ENCODE data around the gene NBAS. TPM values are rescaled to one million over a fixed set of nuclear protein-coding genes. Genes with fewer than 3 reads are reported as not detected.

NBAS gene
- total and polyA plus RNA-seq, 9 of the 15 experiments (the other 6 are each of a cell fraction or from before 2014, with no cell fraction given), result 15.3 to 94.4 (median 69.9) TPM

GRCh38 chr2:15173501-15173900, 387.6 kb downstream of the NBAS start (continued):
- TF ChIP-seq FUS (optimal IDR thresholded peaks at IDR 0.05; ENCODE audit: low read depth, low read length) (no peak), BDP1 (IDR thresholded peaks at IDR 0.05; ENCODE audit: insufficient read depth, insufficient read length) (no peak), TCF7 (IDR thresholded peaks at IDR 0.05; ENCODE audit: borderline replicate concordance) (no peak), CREB3 (tag; conservative IDR thresholded peaks at IDR 0.05; ENCODE audit: low read depth) (no peak), SAP30 (IDR thresholded peaks at IDR 0.05; ENCODE audit: borderline replicate concordance, insufficient read depth, low read depth, low read length, poor library complexity, severe bottlenecking) (no peak), POLR3G (IDR thresholded peaks at IDR 0.05; ENCODE audit: extremely low read depth, insufficient read length, insufficient replicate concordance) (no peak), CEBPG (CRISPR knock-in tag; IDR thresholded peaks at IDR 0.05) (no peak), CEBPG (tag; conservative IDR thresholded peaks at IDR 0.05 in 1 of 2, IDR thresholded peaks at IDR 0.05 in 1 of 2) (no peak), SMARCA4 (IDR thresholded peaks at IDR 0.05) (no peak), CEBPZ (IDR thresholded peaks at IDR 0.05; ENCODE audit: borderline replicate concordance, low read depth, low read length) (no peak)

All from K562 (cell line).